ENCODE data around the gene SELENOM.
A peak's percentile ranks its signal among the peaks of the same experiment; 100 is the strongest.

The SELENOM gene

GRCh38 chr22:31091106-31091975 lies 16.0 kb downstream of the SELENOM start:
- TF ChIP-seq EZH2phosphoT487 (conservative IDR thresholded peaks at IDR 0.05; ENCODE audit: low read length) (no peak), CTCF (IDR thresholded peaks at IDR 0.05; ENCODE audit: insufficient read depth, low read length, poor library complexity, severe bottlenecking) (no peak)
- Histone ChIP-seq H3K36me3 (ENCODE audit: low read length) (no peaks in the 10 kb centered on the region), H3K4me3 (ENCODE audit: insufficient read depth, low read length, poor library complexity, severe bottlenecking) (no peak overlapping the region), H3K27ac (ENCODE audit: low read depth, low read length) (no peak overlapping the region), H3K79me2 (ENCODE audit: insufficient read depth, low read length) (no peaks in the 10 kb centered on the region), H4K20me1 (ENCODE audit: low read depth, low read length) (no peaks in the 10 kb centered on the region), H3F3A (ENCODE audit: insufficient read depth) (no peaks in the 10 kb centered on the region; the same call in 1 of the 2 replicates), H3K4me2 (ENCODE audit: low read depth, low read length, poor library complexity, severe bottlenecking) (no peak overlapping the region), H2AFZ (ENCODE audit: low read depth, low read length, severe bottlenecking) (no peak overlapping the region), H3K9me3 (ENCODE audit: insufficient read depth, low read length) (no peaks in the 10 kb centered on the region), H3K27me3 (ENCODE audit: low read length) (no peaks in the 10 kb centered on the region), H3K9me2 (replicated peaks; ENCODE audit: insufficient read depth, low read length) (no peaks in the 10 kb centered on the region), H3K9ac (ENCODE audit: low read length) (no peak overlapping the region)

- H3F3A ChIP-seq (ENCODE audit: insufficient read depth): no peaks in the 10 kb centered on the region; the same call in 1 of the 2 replicates
- H3K9me2 ChIP-seq (replicated peaks; ENCODE audit: insufficient read depth, low read length): no peaks in the 10 kb centered on the region
- no peaks in the 10 kb centered on the region for H3K79me2 ChIP-seq (ENCODE audit: insufficient read depth, low read length)
- H3K27me3 ChIP-seq (ENCODE audit: low read length): no peaks in the 10 kb centered on the region
- no peak overlapping the region for H3K27ac ChIP-seq (ENCODE audit: low read depth, low read length)
- TF ChIP-seq CTCF (IDR thresholded peaks at IDR 0.05; ENCODE audit: insufficient read depth, low read length, poor library complexity, severe bottlenecking) (no peak), EZH2phosphoT487 (conservative IDR thresholded peaks at IDR 0.05; ENCODE audit: low read length) (no peak)
- no peak overlapping the region for H2AFZ ChIP-seq (ENCODE audit: low read depth, low read length, severe bottlenecking)
- H3K9ac ChIP-seq (ENCODE audit: low read length): peak overlapping the region; percentile 20; the same call in 1 of the 2 replicates
- no peaks in the 10 kb centered on the region for H4K20me1 ChIP-seq (ENCODE audit: low read depth, low read length)
- H3K4me2 ChIP-seq (ENCODE audit: low read depth, low read length, poor library complexity, severe bottlenecking): no peak overlapping the region
- H3K9me3 ChIP-seq (ENCODE audit: insufficient read depth, low read length): no peaks in the 10 kb centered on the region
- no peaks in the 10 kb centered on the region for H3K36me3 ChIP-seq (ENCODE audit: low read length)
- H3K4me3 ChIP-seq (ENCODE audit: insufficient read depth, low read length, poor library complexity, severe bottlenecking): no peak overlapping the region
Measured at GRCh38 chr22:31090217-31091085, 16.9 kb downstream of the SELENOM start.

- no peaks in the 10 kb centered on the region for H4K20me1 ChIP-seq (ENCODE audit: low read depth, low read length)
- TF ChIP-seq CTCF (IDR thresholded peaks at IDR 0.05; ENCODE audit: insufficient read depth, low read length, poor library complexity, severe bottlenecking) (peak; percentile 78), EZH2phosphoT487 (conservative IDR thresholded peaks at IDR 0.05; ENCODE audit: low read length) (no peak)
- no peaks in the 10 kb centered on the region for H3K36me3 ChIP-seq (ENCODE audit: low read length)
- H2AFZ ChIP-seq (ENCODE audit: low read depth, low read length, severe bottlenecking): peak overlapping the region; percentile 34
- no peak overlapping the region for H3K4me3 ChIP-seq (ENCODE audit: insufficient read depth, low read length, poor library complexity, severe bottlenecking)
- H3K9me2 ChIP-seq (replicated peaks; ENCODE audit: insufficient read depth, low read length): no peaks in the 10 kb centered on the region
- peak overlapping the region; percentile 20; the same call in 1 of the 2 replicates for H3K9ac ChIP-seq (ENCODE audit: low read length)
- H3K79me2 ChIP-seq (ENCODE audit: insufficient read depth, low read length): no peaks in the 10 kb centered on the region
- H3F3A ChIP-seq (ENCODE audit: insufficient read depth): no peaks in the 10 kb centered on the region; the same call in 1 of the 2 replicates
- peak overlapping the region; percentile 43 for H3K27ac ChIP-seq (ENCODE audit: low read depth, low read length)
- peak overlapping the region; percentile 20 for H3K4me2 ChIP-seq (ENCODE audit: low read depth, low read length, poor library complexity, severe bottlenecking)
- no peaks in the 10 kb centered on the region for H3K9me3 ChIP-seq (ENCODE audit: insufficient read depth, low read length)
- no peaks in the 10 kb centered on the region for H3K27me3 ChIP-seq (ENCODE audit: low read length)
Measured at GRCh38 chr22:31089160-31090100, 17.9 kb downstream of the SELENOM start.
